HL-60/S4 (cell line): Measurements from ENCODE around the gene APBB2.

Source experiments
- in situ Hi-C: fragments of 300-500 bp; cut with MboI; formaldehyde crosslinking; loops from 2 replicates; pipeline ENCODE4 v1.14.3; 2022; ENCODE audit warnings: low sequenced_read_pairs

Gene APBB2

DNA sequence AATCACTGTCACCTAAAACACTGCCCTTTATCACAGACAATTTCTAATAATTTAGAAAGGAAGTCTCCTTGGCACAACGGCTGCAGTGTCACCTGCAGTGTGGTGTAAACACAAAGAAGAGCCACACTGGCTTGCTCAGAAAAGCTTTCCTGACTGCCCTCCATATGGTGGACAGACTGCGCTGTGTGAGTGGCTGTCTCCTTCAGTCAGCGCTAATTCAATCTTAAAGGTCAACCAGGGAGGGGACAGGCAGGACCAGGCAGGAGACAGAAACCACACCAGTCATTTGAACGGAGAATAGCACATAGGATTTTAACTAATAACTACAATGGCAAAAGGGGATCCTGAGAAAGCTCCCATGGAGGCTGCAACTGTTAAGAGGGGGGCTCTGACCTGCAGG lies 332.5 kb downstream of the APBB2 start:
- in situ Hi-C loops: no loop called here

DNA sequence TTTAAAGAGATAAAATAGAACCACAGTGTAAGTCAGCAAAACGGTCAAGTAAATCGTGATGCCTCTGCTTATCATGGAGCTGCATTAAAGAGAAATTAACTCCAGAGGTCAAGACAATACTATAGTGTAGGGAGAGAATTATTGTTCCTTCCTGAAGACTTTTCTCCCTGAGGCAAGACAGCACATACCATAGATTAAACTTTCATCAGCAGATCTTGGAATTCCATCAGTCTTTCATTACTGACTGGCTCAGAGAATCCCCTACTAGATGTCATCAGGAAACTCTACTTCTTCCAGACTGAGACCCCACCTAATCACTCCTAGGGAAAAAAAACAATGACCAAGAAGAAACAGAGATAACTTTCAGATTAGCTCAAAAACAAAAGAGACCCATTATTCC lies 333.2 kb downstream of the APBB2 start:
- in situ Hi-C loops: no loop called here

DNA sequence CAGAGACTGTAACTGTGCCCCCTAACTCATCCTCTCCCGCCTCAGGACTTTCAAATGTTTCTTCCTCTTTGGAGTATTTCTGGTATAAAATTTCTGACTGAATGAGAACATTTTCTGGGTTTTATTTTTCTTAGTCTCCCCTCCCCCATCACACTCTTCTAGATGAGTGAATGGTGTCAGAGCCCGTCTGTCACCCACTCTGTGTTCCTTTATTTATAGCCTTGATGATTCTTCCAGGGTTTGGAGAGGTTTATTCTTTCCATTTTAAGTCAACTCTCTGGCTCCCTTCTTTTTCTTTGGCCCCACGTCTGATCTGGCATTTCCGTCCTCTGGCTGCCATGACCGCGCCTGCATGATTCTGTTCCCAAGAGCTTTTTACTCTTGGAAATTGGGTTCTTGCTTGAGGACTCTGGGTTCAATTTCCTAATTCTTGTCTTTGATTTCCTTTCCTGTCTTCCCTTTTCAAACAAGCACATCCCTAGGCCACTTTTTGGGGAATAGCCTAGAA lies 335.7 kb downstream of the APBB2 start:
- in situ Hi-C loops: no loop called here

DNA sequence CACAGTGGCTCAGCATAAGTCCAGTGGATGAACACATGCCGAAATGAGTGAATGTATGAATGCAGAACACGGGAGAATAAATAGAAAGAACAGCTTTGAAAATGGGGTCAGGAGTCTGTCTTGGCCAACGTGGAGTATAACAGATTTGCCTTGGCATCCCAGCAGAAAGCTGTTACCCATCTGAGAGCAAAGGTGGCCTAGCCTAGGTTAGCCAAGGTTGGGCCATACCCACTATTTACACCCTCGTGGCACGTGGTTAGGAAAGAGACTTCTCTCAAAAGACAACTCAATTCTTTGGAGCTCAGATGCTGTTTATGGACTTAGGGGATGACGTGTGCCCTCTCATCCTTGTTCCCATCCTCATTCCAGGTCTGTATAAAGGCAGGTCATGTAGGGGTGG lies 337.3 kb downstream of the APBB2 start:
- in situ Hi-C loops: no loop called here

DNA sequence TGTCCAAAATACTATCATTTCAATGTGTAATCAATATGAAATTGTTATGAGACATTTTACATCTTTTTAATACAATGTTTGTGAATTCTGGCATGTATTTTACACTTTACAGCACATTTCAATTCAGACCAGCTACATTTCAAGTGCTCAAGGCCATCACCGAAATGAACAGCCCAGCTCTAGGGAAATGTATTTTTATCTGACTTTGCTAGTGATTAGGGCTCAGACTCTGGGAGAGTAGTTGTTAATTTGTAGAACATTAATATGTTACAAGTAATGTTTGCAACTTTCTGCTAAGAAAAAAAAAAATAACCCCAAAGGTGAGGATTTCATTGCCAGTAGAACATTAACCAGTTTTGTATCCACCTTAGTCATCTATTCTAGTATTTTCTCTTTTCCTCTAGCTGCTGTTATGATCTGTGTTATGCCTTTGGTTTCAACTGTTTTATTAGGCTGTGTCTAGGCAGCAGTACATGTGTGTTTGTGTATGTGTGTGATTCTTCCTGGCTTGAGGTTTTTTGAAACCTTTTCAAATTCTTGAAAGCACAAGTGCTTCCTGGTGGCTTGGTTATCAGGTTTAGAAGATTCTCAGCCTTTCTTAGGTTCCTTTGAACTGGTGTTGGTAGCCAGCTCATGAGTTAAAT lies 338.7 kb downstream of the APBB2 start:
- in situ Hi-C loops: no loop called here

DNA sequence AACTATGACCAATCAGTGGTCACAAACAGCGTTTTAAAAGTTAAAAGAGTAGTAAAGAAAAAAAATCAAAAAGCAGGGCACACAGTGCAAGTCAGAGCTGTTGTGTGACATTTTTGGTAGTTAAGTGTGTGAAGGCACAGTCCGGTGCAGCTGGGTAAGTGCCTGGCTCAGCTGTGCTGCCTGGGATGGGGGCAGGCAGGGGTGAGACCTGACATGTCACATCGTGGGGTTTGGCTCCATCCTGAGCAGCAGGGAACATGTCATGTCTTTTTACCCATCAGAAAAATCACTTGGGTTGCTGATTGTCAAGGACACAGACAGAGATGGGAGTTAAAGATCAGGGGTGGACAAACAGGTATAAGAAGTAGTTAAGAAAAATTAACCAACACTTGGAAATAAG lies 339.4 kb downstream of the APBB2 start:
- in situ Hi-C loops: no loop called here

DNA sequence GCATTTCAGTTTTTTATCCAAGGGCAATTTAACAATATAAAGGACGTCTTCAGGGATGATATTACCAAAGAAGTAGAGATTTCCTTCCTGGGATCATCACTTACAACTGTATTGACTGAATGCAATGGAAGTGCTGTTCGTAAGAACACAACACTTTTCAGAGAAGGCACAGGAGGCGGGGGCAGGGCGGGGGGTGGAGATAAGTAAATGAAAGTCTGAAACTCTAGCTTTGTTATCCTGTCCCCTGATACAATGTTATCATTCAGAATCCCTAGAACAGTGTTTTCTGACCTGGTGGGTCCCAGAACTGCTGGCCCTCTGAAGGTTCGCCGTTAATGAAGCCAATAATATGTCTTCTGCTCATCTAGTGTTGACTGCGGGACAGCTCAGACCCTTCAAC lies 340.0 kb downstream of the APBB2 start:
- in situ Hi-C loops: no loop called here

DNA sequence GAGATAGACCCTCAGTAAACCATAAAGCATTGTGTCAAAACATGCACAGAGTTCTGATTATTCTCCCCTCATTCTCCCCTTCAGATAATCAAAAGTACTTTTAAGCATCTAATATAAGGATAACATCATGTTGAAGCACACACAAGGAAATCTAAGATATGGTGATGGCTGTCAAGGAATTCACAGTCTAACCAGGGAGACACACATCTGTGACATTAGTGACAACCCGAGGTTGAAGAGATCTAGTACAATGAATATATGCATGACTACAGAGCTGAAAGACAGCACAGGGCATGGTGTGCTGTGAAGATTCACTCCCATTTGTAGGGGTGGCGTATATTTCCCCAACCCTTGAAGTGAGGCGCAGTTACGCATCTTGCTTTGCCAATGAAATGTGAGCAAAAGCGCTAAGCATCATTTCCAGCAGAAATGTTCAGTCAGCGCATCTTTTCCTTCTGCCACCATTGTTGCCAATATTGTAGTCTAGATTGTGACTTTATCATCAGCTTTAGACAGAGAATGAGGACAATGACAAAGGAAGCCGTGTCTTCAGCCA lies 342.6 kb downstream of the APBB2 start:
- in situ Hi-C loops: no loop called here

DNA sequence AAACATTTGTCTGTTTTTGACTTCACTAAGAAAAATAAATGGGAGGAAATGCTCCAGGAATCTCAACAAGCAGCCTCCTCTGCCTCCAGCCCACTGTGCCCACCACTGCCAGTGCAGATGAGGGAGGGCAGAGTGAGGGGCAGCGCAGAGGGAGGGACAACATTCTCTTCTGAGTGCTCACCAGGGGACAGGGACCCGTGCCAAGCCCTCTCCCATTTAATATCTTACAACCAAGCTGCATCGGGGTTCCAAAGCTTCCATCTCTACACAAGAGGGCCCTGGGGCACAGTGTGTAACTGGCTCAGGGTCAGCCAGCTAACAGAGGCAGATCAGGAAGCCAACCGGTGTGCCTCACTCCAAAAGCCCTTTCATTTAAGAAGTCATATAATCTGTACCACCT lies 344.2 kb downstream of the APBB2 start:
- in situ Hi-C loops: no loop called here

DNA sequence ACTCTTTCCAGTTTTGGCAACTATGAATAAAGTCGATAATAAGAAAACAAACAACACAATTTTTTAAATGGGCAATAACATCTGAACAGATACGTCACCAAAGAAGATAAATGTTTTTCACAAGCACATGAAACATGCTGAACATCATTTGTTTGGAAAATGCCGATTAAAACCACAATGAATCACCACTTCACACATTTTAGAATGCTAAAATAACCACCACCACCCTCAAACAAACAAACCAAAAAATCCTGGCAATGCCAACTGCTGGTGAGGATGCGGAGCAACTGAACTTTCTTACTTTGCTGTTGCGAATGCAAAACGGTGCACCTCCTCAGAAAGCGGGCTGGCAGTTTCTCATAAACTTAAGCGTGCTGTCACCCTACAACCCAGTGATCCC lies 348.6 kb downstream of the APBB2 start:
- in situ Hi-C loops: no loop called here

DNA sequence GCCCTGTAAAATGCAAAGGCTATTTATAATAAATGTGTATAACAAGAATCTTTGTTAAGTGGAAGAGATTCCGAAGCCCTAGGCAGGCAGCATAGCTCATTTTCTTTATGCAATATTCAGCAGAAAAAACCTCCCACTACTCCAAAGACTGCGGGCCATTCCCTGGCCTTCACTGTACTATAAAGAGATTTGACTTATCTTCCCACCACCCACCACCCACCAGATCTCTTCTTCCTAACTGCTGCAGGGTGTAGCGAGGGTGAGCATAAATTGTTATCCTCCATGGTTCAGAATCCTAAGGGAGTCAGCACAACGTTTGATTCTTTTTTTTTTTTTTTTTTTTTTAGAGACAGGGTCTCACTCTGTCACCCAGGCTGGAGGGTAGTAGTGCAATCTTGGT lies 349.8 kb downstream of the APBB2 start:
- in situ Hi-C loops: no loop called here

DNA sequence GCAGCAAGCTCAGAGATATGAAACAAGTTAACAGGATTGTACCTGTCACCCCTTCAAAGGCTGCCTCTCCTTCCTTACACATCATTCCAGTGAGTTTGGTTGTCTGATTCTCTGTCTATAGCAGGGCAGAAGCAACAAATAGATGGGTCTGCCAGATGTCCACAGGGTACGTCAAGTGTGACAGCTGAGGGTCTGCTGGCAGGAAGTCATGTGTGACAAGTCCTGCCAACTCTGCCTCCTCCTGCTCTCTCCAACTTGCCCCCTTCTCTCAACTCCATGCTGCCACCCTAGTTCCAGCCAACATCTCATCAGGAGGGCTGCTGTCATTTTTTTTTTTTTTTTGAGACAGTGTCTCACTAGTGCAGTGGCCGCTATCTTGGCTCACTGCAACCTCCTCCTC lies 355.4 kb downstream of the APBB2 start:
- in situ Hi-C loops: no loop called here

DNA sequence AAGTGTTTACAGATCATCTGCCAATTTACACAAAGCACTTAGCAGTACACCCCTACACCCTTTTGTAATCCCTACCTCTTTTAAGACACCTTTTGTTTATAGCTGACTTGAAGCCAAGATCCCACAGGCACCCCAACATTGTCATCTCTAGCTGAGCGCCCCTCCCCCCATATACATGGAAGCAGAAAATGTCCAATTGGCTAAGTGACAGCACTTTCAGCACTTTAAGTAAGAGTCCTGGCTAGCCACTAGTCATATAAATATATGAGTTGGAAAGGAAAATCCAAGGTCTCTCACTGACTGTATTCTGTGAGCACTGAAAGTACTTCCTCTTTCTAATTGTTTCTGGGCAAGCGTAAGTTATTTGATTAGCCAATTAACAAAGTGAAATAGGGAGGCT lies 356.4 kb downstream of the APBB2 start:
- in situ Hi-C loops: no loop called here

DNA sequence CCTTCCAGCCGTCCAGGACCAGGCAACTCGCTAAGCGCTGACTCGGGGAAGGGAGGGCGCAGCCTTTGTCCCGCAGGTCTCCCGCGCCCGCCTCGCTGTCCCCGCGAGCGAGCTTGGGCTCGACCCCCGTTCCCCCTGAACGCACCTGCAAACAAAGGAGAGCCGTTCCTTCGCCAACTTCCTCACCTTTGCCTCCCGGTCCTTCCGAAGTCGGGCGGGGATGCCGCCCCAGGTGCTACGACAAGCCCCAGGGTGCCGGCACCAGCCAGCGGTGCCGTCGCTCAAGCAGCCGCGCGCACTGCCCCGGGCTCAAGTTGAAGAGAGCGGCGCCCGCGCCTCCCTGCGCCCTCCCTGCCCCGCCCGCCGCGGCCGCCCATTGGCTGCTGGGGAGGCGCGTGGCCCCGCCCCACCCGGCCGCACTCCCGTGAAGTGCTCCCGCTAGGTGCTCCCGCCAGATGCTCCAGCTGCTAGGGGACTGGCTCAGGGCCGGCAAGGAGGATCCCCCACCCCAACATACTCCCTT lies 357.4 kb downstream of the APBB2 start:
- in situ Hi-C loops: no loop called here

DNA sequence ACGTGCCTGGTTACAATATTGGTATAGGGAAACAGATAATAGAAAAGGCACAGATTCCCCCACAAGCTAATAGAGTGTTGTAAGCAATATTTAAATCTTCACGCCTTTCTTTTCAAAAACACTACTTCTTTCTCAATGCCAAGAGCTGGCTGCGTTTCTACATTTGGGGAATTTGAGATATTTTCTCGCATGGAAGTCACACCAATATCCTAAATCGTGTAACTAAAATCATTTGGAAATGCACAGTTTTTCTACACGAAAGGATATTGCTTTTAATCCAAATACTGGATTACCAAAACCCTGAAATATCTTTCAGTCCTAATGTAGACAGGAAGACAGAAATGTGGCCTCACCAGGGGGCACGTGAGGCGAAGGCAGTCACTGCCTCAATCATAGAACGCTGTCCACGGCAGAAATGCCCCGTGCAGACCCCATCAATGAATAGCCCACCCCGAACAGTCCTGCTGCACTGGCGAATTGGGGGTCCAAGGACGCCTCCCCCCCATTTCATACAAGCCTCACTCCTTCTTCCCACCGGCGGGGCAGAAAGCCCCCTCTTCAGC lies 358.0 kb downstream of the APBB2 start:
- in situ Hi-C loops: no loop called here

DNA sequence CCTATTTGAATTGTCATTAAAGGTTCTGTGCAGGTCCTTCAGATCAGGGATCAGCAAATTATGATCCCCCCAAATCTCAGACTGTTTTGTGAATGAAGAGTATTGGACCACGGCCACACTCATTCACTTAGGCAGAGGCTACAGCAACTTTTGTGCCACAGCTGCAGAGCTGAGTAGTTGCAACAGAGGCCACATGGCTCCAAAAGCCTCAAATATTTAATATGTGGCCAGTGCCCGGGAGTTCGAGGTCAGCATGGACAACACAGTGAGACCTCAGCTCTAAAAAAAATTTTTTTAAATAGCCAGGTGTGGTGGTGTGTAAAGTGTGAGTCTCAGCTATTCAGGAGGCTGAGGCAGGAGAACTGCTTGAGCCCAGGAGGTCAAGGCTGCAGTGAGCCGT lies 363.8 kb downstream of the APBB2 start:
- in situ Hi-C loops: no loop called here

DNA sequence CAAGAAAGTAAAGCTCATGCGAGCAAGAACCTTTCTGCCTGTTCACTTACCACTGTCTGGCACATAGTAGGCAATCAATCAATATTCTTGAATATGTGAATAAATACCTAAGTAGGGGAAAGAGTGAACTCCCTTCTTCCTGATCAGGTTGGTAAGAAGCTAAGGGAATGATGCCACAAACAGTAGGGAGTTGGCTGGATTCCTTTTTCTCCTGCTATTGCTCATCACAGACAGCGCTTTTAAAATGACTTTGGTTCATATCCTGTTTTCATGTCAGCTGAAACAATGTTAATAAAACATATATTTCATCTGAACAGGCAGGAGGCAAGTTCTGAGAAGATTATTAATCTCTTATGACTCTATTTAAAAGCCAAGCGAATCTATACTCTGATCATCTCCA lies 365.4 kb downstream of the APBB2 start:
- in situ Hi-C loops: loop anchor here (10.0 kb wide), 1 partner anchor 114 kb away; no protein-coding TSS in a partner anchor

DNA sequence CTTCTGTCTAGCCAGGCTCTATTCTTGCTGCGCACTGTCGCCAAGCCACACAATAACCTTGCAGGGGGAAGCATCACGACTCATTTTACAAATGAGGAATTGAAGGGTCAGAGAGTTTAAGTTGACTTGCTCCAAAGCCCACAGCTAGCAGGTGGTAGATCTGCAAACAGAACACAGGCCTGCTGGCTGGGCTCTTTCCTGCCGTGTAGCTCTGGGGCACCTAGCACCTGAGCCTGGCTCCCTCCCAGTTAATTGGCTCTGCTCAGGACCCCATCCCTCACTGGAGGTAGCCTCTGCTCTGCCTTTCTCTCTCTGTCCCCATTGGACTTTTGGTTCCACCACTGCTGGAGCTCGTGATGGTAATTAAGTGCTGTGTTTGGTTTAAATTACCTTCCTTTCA lies 366.1 kb downstream of the APBB2 start:
- in situ Hi-C loops: loop anchor here (10.0 kb wide), 1 partner anchor 113 kb away; no protein-coding TSS in a partner anchor

DNA sequence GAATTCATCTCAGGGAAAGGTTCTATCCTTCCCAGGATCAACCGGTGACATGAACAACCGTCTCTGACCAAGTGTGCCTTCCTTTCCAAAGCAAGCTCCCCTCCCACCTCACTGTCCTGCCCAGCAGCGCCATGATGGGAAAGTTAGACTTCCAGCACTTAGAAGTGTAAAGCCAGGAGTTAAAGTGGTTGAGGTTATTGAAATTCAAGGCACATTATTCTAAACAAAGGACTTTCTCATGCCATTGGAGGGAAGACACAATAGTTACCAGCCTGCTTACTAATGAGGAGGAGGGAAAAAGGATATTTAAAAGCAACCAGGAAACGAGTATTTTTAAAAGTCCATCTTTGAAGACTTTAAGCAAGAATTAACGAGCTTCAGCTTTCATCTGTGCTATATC lies 367.8 kb downstream of the APBB2 start:
- in situ Hi-C loops: loop anchor here (10.0 kb wide), 1 partner anchor 112 kb away; no protein-coding TSS in a partner anchor

DNA sequence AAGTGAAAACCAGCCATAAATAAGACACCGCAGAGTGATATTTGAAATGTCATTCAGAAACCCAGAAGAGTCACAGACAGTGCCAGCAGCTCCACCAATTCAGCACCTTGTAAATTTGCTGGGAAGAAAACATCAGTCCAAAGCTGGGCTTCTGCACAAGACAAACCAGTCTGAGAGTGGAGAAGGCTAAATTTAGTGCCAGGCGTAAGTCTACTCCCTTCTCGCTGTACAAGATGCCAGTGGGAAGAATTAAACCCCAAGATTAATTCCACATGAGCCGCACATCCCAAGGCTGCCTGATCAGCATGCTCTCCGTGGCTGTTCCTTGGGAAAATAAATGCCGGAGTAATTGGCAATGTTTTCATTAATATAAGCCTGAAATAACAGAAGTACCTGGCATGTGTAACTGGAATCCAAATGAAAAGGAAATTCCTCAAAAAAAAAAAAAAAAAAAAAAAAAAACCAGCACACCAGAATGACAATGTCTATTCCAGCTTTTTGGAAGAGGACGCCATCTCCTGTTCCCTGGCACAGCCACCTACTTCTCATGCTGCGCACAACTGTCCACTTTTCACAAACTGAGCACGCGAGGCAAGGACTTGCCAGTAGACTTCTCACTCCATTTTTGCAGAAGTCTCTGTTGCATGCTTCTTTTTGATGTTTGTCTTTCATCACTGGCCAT lies 369.0 kb downstream of the APBB2 start:
- in situ Hi-C loops: loop anchor here (10.0 kb wide), 1 partner anchor 110 kb away; no protein-coding TSS in a partner anchor

DNA sequence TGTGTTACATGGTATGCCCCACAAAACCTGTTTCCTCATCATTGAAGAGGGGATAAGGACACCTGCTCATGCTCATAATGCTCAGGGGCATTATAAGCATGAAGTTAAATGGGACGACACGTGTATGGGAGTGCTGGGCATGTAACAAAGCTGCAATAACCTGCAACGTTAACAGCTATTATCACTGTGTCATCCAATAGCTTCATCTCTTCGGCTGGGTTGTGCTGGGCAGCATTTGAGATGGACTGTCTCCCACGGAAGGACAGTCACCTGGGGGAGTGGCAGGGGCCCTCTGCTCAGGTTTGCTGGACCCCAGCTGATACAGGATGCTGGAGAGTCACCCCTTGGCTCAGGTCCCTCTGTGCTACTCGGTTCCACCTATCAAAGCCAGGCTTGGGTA lies 370.1 kb downstream of the APBB2 start:
- in situ Hi-C loops: loop anchor here (10.0 kb wide), 1 partner anchor 109 kb away; no protein-coding TSS in a partner anchor
